ENCODE results near the gene IFNL1. TPM values are rescaled to one million over a fixed set of nuclear protein-coding genes. Genes with fewer than 3 reads are reported as not detected.

IFNL1 gene
- total RNA-seq, 6 donors from 2014 or later, result not detected

DNA sequence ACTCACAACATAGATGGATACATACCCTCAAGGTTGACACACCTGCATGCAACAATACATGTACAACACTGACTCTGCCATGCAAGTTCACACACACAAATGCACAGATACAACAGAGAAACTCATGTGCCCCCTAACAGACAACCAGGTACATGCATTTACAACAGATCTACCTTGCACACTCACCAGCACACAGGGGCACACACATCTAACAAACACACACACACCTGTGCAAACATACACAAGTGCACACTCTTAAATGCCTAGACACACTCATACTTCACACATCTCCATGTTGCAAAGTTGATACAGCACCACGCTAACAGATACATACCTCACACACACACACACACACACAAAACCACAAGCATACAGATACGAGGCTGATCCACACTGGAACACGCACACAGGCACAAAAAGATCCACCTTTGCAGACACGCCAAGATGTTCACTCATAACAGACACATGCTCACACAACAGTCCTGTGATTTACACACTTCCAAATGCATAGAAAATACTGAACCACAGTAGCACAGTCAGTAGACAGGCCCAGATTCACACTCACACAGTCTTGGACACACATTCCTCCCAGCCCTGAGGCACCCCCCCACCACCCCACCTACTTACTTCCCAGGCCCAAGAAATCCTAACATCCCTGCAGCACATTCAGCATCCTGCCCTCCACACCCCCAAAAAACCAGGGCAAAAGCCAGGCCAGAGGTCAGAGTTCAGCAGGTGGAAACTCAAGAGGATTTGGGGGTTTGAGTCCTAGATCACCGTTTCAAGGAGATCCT, 23.1 kb downstream of the IFNL1 start:
- DNase-seq (no peak), ATAC-seq (ENCODE audit: low FRiP score in 2 of 2) (no peak)
- TF ChIP-seq, protein P1, sequence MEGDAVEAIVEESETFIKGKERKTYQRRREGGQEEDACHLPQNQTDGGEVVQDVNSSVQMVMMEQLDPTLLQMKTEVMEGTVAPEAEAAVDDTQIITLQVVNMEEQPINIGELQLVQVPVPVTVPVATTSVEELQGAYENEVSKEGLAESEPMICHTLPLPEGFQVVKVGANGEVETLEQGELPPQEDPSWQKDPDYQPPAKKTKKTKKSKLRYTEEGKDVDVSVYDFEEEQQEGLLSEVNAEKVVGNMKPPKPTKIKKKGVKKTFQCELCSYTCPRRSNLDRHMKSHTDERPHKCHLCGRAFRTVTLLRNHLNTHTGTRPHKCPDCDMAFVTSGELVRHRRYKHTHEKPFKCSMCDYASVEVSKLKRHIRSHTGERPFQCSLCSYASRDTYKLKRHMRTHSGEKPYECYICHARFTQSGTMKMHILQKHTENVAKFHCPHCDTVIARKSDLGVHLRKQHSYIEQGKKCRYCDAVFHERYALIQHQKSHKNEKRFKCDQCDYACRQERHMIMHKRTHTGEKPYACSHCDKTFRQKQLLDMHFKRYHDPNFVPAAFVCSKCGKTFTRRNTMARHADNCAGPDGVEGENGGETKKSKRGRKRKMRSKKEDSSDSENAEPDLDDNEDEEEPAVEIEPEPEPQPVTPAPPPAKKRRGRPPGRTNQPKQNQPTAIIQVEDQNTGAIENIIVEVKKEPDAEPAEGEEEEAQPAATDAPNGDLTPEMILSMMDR (IDR thresholded peaks at IDR 0.05), result no peak
- no peak for TF ChIP-seq POLR2A (IDR thresholded peaks at IDR 0.05)
- no peak for TF ChIP-seq EP300 (IDR thresholded peaks at IDR 0.05)
- TF ChIP-seq POLR2AphosphoS5 (IDR thresholded peaks at IDR 0.05), result no peak
- Histone ChIP-seq H3K4me1 (peaks cover 8 to 16% (median 10%) of the 10 kb centered on the region in 4 donors), H3K27me3 (no peaks in the 10 kb centered on the region), H3K9me3 (no peaks in the 10 kb centered on the region), H3K4me3 (peak overlapping the region in 1 of 4 donors; percentile 54), H3K36me3 (peaks cover 0 to 10% (median 5%) of the 10 kb centered on the region in 4 donors), H3K27ac (no peak overlapping the region)
- 77 to 80% methylated on average over 5 of the region's 5 CpGs for WGBS, 2 donors

DNA sequence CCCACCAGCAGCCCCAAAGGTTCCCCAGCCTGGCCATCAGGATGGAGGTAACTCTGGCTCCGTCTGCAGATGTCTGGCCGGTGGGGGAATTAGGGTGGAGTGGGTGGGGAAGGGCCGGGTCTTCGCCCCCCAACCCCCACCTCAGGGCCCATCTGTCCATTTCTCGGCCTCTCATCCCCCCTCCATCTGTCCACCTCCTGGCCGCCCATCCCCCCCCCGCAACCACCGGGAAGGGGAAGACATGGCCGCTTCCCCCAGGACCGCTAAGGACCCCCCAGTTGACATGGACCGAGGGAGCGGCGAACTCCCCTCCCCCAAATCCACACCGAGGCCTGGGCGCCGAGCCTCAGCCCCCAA, 23.7 kb downstream of the IFNL1 start:
- WGBS, 2 donors, result 55% methylated on average over 4 of the region's 16 CpGs; no CpG with 5 or more reads in 1 of the 2 donors
- Histone ChIP-seq H3K27ac (no peak overlapping the region), H3K9me3 (no peaks in the 10 kb centered on the region), H3K36me3 (peaks cover 0 to 5% (median 2%) of the 10 kb centered on the region in 4 donors), H3K4me1 (peaks cover 8 to 16% (median 10%) of the 10 kb centered on the region in 4 donors), H3K27me3 (no peaks in the 10 kb centered on the region), H3K4me3 (peak overlapping the region in 3 of 4 donors; percentile 54 to 64 (median 60))
- TF ChIP-seq POLR2AphosphoS5 (IDR thresholded peaks at IDR 0.05) (no peak), EP300 (IDR thresholded peaks at IDR 0.05) (no peak), POLR2A (IDR thresholded peaks at IDR 0.05) (no peak)
- TF ChIP-seq, protein P1 (IDR thresholded peaks at IDR 0.05), result no peak
- DNase-seq (no peak), ATAC-seq (ENCODE audit: low FRiP score in 2 of 2) (no peak)

DNA sequence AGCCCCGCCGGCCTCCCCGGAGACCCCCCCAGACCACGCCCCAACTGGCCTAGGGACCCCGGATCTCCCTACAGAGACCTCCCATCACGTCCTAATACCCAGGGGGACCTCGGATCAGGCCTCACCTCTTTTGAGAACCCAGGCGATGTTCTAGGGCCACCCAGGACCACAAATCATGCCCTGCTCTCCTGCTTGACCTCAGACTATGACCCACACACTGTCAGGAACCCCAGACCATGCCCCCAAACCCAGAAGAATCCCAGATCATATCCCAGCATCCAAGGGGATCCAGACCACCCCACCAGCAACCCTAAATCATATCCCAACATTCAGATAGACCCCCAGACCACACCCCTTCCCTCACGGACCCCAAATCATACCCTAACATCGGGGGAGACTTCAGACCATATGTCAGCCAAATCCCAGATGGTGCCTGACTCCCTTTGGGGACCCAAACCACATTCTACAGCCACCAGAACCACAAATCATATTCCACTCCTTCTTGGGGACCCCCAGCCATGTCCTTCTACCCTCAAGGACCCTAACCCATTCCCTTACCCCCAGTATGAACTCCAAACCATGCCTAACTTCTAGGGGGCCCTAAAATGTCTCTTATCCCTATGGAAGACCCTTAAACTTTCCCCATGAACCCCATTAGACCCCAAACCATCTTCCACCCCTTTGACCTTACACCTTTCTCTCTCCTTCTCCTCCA, 25.1 kb downstream of the IFNL1 start:
- Histone ChIP-seq H3K4me1 (peaks cover 8 to 16% (median 10%) of the 10 kb centered on the region in 4 donors), H3K4me3 (peak overlapping the region in 3 of 4 donors; percentile 54 to 64 (median 60)), H3K36me3 (peaks cover 0 to 5% (median 0%) of the 10 kb centered on the region in 4 donors), H3K27ac (peak overlapping the region in 1 of 4 donors; percentile 74), H3K9me3 (no peaks in the 10 kb centered on the region), H3K27me3 (no peaks in the 10 kb centered on the region)
- no peak for TF ChIP-seq POLR2AphosphoS5 (IDR thresholded peaks at IDR 0.05)
- TF ChIP-seq, protein P1 (IDR thresholded peaks at IDR 0.05), result no peak
- TF ChIP-seq EP300 (IDR thresholded peaks at IDR 0.05), result no peak
- TF ChIP-seq POLR2A (IDR thresholded peaks at IDR 0.05), result no peak
- ATAC-seq (ENCODE audit: low FRiP score in 2 of 2), result no peak
- WGBS, 2 donors, result 31 to 44% methylated on average over 4 to 5 of the region's 10 CpGs
- DNase-seq, result no peak

DNA sequence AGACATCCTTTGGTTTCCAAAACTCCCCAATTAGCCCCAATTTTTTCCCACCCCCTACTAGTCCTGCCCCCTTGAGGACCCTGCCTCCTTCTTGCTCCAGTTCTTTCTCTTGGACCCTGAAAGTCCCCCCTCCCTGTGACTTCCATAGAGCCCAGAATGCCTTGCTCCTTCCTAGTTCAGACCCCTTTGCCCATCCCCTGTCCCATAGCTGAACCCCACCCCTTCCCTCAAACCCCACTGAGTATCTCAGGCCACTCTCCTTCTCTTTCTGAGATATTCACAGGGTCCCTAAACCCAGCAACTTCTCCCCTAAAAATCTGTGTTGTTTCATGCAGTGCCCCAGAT, 25.6 kb downstream of the IFNL1 start:
- H3K27me3 ChIP-seq, result no peaks in the 10 kb centered on the region
- H3K4me1 ChIP-seq, result peaks cover 8 to 16% (median 10%) of the 10 kb centered on the region in 4 donors
- ATAC-seq (ENCODE audit: low FRiP score in 2 of 2) (no peak), DNase-seq (no peak)
- H3K36me3 ChIP-seq, result peaks cover 0 to 5% (median 0%) of the 10 kb centered on the region in 4 donors
- TF ChIP-seq, protein P1 (IDR thresholded peaks at IDR 0.05), result no peak
- TF ChIP-seq POLR2AphosphoS5 (IDR thresholded peaks at IDR 0.05) (no peak), EP300 (IDR thresholded peaks at IDR 0.05) (no peak), POLR2A (IDR thresholded peaks at IDR 0.05) (no peak)
- H3K9me3 ChIP-seq, result no peaks in the 10 kb centered on the region
- no peak overlapping the region for H3K27ac ChIP-seq
- no peak overlapping the region for H3K4me3 ChIP-seq
